Astrocyte of the spinal cord (primary cell): Measurements from ENCODE around the gene CCDC47.
A peak's percentile ranks its signal among the peaks of the same experiment; 100 is the strongest.

Experiments used
- DNase-seq: peaks from one replicate; pipeline ENCODE4 v3.0.0; 2011; ENCODE audit warnings: low read depth, low spot score
- H3K4me3 ChIP-seq: 2 replicates; pipeline ENCODE4 v1.5.1; 2011; ENCODE audit warnings: low read depth, mild to moderate bottlenecking, low read length, moderate library complexity
- in situ Hi-C: cut with HindIII; loops from 2 replicates; pipeline ENCODE4 v1.10.0; 2017; ENCODE audit warnings: low sequenced_read_pairs
- TF ChIP-seq, protein P1 (sequence below): IDR thresholded peaks from 2 replicates; pipeline ENCODE4 v1.5.1; 2012; ENCODE audit warnings: low read depth, mild to moderate bottlenecking, low read length, inconsistent platforms

CCDC47 gene

GRCh38 chr17:63785556-63785955, 12.2 kb upstream of the CCDC47 start:
- H3K4me3 ChIP-seq, result no peak overlapping the region
- TF ChIP-seq, protein P1, sequence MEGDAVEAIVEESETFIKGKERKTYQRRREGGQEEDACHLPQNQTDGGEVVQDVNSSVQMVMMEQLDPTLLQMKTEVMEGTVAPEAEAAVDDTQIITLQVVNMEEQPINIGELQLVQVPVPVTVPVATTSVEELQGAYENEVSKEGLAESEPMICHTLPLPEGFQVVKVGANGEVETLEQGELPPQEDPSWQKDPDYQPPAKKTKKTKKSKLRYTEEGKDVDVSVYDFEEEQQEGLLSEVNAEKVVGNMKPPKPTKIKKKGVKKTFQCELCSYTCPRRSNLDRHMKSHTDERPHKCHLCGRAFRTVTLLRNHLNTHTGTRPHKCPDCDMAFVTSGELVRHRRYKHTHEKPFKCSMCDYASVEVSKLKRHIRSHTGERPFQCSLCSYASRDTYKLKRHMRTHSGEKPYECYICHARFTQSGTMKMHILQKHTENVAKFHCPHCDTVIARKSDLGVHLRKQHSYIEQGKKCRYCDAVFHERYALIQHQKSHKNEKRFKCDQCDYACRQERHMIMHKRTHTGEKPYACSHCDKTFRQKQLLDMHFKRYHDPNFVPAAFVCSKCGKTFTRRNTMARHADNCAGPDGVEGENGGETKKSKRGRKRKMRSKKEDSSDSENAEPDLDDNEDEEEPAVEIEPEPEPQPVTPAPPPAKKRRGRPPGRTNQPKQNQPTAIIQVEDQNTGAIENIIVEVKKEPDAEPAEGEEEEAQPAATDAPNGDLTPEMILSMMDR, result no peak
- in situ Hi-C loops, result no loop called here
- DNase-seq, result peak; percentile 59

DNA sequence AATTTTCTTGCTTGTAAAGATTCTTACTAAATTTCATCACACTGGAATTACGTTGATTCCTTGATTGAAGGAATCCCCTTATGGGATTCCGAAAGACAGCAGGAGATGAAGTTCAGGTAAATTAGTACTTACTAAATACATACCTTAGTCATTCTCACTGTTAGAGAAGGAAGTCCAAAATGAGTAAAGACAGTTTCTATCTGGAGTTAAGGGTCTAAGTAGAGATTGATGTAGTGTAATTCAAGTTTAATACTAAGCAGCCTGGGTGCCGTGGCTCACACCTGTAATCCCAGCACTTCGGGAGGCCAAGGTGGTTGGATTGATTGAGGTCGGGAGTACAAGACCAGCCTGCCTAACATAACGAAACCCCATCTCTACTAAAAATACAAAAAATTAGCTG, 10.1 kb upstream of the CCDC47 start:
- in situ Hi-C loops, result no loop called here
- no peak for DNase-seq
- TF ChIP-seq, protein P1, result no peak
- H3K4me3 ChIP-seq, result no peak overlapping the region

- H3K4me3 ChIP-seq, result no peak overlapping the region
- in situ Hi-C loops, result no loop called here
- no peak for DNase-seq
- TF ChIP-seq, protein P1, result no peak
These were observed 7.5 kb upstream of the CCDC47 start for GRCh38 chr17:63780928-63781327.

DNA sequence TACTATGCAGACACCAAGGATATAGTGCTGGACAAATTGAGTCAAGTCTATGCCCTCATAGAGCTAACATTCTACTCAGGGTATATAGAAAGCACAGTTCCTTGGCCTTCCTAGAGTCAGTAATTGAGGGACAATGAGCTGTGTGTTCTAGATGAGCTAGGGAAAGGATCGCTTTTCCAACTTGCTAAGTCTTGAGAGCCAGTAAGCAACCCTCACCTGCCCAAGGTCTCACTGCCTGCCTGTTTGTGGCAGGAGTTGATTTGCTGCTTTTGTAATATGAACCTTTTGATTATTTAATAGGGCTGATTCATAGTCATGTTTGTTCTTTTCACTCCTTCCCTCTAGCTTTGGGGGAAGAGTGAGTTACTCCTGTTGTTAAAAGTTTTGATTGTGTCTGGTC, 7.1 kb upstream of the CCDC47 start:
- in situ Hi-C loops, result no loop called here
- H3K4me3 ChIP-seq, result no peak overlapping the region
- TF ChIP-seq, protein P1, result no peak
- peak; percentile 22 for DNase-seq

DNA sequence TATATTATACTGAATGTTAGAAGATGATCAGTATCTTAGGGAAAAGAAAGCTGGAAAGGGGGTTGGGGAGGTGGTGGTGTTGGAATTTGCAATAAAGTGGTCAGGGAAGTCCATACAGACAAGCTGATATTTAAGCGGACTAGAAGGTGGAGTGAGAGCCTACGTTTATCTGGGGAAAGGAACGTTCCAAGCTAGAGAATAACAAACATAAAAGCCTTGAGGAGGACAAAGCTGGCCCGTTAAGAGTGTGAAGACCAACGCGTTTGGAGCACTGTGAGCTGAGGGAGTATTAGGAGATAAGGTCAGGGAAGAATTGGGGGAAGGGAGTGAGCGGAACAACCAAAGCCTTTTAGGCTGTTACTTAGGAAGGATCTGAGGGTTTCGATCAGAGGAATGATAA, 2.0 kb upstream of the CCDC47 start:
- DNase-seq, result no peak
- peak overlapping the region; percentile 94 for H3K4me3 ChIP-seq
- in situ Hi-C loops, result no loop called here
- TF ChIP-seq, protein P1, result no peak

- peak overlapping the region; percentile 94 for H3K4me3 ChIP-seq
- in situ Hi-C loops, result no loop called here
- no peak for DNase-seq
- TF ChIP-seq, protein P1, result no peak
These were observed 1.5 kb upstream of the CCDC47 start for GRCh38 chr17:63774969-63775265.
